Measurements from ENCODE around the gene ARSJ.
A peak's percentile ranks its signal among the peaks of the same experiment; 100 is the strongest.
"Not testable (repeated sequence)": the region's sequence is repeated elsewhere in the genome, so short reads cannot be mapped to it uniquely, and the experiment has no call there.

The ARSJ gene

DNA sequence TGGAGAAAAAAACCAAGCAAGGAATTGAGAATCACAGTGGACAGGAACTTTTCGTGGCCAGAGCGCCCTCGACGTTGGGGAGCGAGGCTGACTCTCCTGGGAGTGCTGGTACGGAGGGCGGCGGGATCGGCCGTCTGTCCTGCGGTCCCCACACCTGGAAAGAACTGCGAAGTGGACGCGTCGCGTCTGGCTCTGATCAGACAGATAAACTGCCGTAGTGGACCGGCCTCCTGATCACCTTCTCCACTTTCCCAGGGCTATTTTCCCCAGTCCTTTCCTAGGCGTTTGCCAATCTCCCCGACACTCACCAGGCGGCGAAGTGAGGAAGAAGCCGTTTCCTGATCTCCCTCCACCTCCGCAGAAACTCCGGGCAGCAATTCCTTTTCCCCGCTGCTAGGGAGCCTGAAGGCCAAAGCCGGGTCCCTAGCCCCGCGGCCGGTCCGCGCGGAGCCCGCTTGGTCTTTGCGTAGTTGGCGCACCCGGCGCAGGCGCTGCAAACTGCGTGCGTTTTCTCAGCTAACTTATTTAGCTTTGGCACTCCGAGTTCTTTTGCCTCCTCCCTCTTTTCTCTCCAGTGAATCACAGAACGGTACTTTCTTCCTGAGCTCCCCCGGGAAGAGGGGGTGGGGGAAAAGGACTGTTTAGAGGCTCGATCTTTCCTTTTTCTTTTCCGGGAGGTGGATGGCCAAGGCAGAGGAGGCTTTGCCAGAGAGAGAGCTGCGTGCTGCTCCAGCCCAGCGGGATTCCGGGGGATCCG is at the start of gene ARSJ:
Gene ARSJ (minus strand): TSS at position 500 of the 757 bp plus-strand sequence. CDS start 813 bp downstream, outside the sequence.
- no peak for DNase-seq (ENCODE audit: low spot score)

DNA sequence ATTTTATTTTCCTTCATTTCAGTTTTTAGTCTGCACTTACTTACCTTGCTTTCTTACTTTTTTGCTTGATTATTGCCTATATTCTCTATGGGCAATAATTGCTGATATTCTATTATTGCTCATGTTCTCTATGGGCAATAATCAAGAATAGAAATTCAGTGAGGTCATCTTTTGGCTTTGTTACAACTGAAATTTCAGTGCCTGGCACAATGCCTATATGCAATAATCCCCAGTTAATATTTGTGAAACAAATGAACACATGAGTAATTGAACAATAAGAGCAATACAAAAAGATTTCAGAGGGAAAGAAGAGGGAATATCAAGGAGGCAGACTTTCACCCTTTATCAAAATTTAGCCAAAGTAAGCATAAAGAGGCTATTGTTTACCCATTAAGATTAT is 48.6 kb upstream of the ARSJ start:
- DNase-seq (ENCODE audit: low spot score): no peak

DNA sequence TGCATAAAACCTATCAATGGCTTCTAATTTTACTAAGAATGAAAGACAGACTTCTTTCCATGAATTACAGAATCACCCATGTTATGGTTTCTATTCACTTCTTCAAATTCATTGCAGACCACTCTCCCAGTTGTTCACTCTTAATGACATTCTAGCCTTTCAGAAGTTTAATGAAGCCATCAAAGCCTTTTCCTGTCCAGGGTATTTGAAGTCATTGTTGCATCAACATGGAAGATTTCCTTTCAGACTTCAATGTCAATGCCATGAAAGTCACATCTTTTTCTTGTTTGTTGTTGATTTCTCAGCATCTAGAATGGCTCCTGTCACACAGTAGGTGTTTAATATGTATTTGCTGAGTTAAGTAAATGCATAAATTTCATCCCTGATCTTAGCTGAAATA is 48.1 kb upstream of the ARSJ start:
- DNase-seq (ENCODE audit: low spot score): no peak

DNA sequence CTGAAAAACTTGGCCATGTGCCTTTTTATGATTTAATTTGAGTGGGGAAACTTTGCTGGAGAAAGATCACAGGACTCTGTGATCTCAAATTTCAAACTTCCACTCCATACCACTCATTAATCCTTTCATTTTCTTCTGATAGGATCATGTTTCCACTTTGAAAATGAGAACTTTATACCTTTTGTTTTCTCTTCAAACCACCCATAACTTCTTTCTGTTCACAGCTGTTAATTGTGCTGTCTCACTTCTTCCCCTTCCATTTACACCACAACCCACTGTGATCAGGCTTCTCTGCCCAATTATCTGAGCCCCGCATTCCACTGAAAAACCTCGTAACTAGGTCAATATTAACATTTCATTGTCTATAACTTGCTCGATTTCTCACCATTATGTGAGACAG is 47.0 kb upstream of the ARSJ start:
- DNase-seq (ENCODE audit: low spot score): no peak

DNA sequence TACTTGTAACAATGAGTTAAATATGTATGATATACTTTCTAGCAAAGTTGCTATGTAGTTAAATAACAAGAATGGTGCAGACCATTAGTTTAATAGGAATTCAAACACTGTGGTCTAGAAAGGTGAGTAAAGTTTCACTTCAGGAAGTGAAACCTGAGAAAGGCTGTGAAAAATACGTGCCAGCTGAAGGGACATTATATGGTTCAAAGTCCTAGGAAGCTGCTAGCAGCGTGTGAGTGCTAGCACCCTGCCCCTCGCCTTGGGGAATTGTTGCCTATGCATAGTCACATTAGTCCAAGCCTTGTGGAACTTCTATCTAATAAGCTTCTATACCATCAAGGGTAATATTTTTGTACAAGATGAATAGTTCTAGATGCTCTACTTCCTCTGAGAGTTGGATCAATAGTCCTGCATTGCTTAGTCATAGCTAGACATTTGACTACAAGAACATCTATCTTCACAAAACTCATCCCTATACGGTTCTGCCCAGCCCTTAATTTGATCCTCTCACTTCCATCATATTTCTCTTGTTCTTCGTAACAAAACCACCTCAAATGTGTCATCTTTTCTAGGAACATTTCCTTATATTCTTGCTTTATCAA is 45.8 kb upstream of the ARSJ start:
- no peak for DNase-seq (ENCODE audit: low spot score)

DNA sequence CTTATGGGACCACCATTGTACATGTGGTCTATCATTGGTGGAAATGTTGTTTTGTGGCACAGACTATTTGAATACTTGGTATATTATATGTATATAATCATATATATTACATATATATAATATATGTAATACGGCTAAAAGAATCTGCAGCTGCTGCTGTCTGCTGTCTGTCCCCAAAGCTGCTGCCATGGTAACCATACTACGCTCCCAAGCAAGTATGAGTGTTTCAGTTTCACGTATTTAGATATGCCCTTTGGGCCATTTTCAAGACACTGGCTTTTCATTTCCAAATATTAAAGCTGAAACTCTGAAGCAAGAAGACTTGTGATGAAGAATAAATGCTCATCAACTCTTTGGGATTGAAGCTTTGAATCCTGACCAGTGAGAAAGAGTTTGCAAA is 42.0 kb upstream of the ARSJ start:
- no peak for DNase-seq (ENCODE audit: low spot score)

DNA sequence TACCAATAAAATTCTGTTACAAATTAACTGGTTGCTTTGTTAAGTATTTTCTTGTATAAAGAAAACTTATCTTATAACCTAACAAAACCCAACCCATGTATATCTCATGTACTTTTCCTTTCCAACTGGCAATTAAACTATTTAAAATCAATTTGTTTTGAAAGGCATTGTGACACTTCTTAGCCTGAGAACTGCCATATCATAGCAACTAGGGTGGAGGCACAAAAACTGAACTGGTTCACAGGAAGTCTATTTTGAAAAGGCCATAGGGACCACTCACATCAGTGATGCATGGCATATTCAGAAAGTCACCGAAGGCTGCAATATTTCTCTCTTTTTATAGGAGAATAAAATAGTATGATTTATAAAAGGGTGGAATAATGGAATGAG is 40.5 kb upstream of the ARSJ start:
- no peak for DNase-seq (ENCODE audit: low spot score)

DNA sequence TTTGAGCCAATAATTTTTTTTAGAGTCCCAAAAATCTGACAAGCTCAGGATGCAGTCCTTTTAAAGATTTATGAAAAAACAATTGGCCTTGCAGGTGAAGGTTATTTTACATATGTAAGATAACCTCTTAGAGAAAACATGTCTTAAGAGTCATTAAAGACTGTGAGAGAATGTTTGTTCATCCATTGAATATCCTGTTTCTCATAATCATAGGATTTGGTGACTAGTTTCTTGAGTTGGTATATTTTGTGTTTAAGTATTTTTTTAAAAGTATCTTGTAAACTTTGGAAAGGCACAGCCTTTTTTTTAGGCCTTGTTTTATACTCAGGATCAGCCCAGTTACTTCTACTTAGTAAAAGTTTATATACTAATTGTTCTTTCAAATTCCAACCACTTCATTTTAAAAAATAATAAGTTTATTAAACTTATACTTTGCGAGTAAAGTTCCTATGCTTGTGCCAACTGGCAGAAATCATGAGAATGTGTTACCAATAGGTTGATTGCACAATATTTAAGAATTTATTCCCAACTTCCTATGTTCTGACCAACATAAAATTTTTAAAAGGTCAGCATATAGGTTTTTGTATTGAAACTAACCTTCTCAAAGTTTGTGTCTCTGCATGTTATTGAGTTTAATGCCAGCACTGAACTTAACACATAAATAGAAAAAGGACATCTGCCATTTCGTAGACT is 40.0 kb upstream of the ARSJ start:
- DNase-seq (ENCODE audit: low spot score): no peak

DNA sequence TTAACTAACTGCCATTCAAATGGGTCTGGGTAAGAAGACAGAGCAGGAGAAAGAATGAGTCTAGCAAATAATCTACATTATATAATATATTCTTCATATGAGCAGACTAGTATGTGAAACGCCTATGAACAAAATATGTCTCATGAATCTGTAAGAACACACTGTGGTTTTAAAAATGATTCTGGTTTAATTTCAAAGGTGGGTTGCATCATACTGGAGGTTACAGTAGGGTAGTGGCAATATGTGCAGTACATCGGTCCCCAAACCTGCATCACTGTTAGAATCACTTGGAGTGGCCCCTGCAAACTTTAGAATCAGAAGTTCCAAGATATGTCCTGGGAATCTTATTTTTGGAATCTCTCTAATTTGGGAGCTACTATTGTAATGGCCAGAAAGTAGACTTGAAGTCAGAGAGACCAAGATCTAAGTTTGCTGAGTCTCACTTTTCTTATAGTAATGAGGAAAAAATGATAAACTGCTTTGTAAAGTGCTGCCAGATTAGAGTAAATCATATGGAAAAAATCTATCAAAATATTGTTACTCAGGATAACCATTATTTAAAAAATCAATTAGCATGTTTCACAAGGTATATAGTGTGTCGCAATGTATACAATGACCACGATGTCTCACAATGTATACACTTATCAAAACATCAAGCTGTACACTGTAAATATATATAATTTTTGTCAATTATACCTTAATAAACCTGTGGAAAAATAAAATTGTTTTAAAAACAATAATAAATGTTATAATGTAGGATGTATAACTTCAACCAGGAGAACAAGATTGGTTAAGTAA is 37.9 kb upstream of the ARSJ start:
- no peak for DNase-seq (ENCODE audit: low spot score)

DNA sequence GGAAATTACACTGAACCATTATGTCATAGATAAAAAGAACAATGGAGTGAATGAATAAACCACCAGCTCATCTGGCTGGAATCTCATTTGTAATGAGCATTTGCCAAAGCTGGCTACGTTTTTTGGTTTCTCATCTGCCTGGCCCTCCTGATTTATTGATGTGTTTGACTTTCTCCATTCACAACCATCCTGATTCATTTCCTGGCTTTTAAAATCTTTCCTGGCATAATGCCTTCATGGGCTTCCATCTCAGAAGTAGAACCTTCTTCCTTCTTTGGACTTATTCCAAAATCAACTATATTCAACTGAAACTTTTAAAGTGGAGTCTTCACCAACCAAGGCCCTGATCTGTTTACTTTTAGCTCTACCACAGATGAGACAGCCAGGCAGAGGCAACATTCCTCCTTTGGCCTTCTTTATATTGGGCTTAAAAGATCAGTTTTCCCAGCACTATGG is 36.0 kb upstream of the ARSJ start:
- no peak for DNase-seq (ENCODE audit: low spot score)

DNA sequence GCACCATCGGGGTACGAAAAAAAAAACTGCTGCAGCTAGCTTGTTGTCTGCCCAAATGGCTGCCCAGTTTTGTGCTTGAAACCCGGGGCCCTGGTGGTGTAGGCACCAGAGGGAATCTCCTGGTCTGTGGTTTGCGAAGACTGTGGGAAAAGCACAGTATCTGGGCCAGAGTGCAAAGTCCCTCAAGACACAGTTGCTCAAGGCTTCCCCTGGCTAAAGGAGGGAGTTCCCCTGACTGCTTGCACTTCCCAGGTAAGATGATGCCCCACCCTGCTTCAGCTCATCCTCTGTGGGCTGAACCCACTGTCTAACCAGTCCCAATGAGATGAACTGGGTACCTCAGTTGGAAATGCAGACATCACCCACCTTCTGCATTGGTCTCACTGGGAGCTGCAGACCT is 33.8 kb upstream of the ARSJ start:
- DNase-seq (ENCODE audit: low spot score): not testable (repeated sequence)

DNA sequence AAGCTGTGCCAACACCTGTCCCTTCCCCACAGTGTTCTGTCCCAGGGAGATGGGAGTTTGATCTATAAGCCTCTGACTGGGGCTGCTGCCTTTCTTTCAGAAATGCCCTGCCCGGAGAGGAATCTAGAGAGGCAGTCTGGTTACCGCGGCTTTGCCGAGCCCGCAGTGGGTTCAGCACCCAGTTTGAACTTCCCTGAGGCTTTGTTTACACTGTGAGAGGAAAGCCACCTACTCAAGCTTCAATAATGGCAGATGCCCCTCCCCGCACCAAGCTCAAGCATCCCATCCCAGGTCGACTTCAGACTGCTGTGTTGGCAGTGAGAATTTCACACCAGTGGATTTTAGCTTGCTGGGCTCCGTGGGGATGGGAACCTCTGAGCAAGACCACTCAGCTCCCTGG is 33.3 kb upstream of the ARSJ start:
- DNase-seq (ENCODE audit: low spot score): no peak

DNA sequence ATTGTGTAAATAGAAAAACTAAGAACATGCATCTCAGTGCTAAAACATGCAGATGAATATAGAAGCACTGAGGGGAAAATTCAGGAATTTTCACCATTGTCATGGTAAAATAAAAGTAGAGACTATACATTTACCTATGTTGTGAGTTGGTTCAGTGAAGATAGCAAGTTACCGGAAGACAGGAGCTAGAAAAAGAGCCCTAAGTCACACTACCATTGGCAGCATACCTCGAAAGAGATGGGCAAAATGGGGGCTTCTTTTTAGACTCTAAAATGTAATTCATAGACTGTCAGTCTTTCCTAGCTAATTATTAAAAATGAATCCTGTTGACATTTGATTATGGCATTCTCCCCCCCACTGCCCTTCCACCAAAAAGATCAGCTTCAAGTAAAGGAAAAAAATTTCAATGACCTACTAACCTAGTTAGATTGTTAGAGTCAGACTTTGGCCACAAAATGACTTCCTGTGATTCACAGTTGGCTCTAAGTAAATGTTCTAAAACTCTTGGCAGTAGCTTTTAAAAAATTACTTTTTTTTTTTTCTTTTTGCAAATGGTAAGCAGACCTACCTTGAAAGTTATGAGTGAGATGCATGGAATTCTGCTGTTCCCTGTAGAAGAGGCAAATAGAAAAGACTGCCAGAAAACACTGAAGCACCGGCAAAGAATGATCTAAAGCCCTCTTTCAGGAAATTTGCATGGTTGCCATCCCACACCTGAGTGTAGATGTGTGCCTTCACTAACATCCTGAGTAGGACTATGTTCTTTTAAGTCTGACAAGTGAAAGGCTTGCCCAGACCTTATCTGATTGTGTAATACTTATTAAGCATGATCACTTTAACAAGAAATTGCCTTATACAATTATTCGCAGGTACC is 26.4 kb upstream of the ARSJ start:
- DNase-seq (ENCODE audit: low spot score): peak; percentile 13

DNA sequence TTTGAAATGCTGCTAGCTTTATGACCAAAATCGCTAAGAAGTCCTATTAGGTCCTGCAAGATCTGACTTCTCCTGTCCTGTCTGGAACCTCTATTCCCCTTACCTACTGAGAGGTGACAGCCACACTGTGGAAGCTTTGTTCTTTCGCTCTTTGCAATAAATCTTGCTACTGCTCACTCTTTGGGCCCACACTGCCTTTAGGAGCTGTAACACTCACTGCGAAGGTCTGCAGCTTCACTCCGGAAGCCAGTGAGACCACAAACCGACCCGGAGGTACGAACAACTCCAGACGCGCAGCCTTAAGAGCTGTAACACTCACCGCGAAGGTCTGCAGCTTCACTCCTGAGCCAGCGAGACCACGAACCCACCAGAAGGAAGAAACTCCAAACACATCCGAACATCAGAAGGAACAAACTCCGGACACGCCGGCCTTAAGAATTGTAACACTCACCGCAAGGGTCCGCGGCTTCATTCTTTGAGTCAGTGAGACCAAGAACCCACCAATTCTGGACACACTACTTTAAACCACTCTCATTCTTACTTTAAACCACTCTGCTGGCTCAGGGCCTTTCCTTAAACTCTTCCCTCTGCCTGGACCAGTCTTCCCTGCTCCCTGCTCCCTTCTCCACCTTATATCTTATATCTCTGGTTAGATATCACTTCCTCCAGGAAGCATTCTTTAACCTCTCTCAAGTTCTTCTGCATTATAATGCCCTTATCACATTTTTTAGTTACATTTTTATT is 25.2 kb upstream of the ARSJ start:
- DNase-seq (ENCODE audit: low spot score): peak; percentile 16

DNA sequence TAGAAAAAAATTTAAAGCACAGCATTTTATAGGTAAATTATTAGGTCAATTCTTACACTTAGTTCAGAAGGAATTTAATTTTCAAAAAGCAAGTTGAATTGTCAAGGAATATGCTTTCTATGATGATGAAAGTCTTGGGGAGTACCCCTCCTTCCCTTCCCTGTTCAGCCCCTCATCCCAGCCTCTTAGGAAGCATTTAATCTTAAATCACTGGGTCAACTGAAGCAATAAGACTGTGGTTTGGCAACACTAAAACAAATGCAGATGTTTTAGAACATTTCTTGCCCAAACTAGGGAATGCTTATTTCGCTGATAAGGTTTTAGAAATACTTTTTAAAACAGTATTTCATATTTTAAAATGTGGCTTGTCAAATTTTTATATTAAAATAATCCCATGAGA is 19.1 kb upstream of the ARSJ start:
- DNase-seq (ENCODE audit: low spot score): no peak

DNA sequence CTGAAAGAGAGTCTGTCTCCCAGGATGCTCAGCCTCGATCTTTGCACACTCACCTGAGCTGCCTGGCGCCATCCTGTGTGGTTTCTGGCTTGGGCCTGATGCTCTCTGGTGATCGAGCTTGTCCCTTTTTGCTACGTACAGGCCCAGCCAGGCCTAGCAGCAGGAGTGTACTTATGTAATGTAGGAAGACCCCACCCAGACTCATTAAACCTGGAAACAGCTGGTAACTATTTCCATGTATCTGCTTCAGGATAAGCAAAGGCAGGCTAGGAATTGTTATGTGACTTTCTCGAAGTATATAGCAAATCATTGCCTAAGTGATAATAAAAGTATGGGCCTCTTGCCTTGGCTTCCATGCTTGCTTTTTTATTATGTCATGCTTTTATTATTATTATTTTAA is 18.6 kb upstream of the ARSJ start:
- no peak for DNase-seq (ENCODE audit: low spot score)

DNA sequence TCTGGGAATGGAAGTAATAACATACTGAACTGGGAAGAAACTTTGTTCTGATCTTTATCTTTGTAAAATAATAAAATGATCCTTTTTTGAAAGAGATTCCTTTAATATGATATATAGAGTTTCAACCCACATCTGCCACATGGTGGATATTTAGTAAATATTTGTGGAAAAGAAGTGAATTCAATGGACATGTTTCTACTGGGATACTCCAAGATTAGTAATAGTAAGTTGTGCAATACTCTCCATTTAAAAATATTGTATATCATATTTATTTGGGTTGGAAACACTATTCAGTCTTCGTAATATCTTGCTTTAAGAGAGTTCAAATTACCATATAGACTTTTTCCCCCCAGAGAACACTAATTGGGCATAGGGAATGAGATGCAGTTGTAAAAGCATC is 17.8 kb upstream of the ARSJ start:
- DNase-seq (ENCODE audit: low spot score): no peak

DNA sequence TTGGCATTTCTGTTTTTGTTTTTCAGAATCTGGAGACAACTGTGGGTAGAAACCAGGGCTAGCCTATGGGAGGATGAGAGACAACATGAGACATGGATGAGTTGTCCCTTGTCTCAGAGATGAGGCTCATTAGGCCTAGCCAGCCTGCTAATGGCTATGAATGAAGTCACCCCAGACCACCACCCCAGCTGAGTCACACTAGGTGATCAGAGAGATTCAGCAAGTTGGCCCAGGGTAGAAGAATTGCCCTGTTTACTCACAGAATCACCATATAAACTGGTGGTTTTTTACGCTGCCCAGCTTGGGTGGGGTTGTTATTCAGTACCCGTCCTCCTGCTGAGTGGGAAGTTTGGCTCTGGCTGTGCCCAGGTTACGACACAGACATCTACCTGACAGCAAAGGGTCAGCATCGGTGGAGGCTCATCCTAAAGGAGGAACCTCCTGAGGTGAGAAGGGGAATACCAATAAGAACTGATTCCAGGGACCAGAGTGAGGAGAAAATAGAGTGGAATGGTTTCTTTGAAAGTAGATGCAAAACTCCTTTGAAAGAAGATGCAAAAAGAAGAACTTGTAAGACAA is 17.2 kb upstream of the ARSJ start:
- no peak for DNase-seq (ENCODE audit: low spot score)

DNA sequence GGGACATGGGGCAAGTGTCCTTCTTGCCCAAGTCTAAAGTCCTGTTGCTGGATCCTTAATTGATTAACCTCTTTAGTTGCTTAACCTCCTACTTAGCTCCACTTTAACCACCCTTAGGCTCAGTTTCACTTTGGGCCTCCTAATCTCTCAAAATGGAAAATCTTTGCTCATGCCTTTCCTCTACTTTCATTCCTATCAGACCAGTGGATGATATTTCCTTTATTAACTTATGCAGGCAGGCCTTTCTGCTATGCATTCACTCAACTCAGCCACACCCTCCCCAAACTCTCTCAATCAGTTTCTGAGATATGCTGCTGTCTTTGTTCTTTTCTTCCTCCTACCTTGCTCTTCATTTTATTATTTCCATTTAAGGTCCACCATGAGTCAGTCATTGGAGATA is 14.4 kb upstream of the ARSJ start:
- no peak for DNase-seq (ENCODE audit: low spot score)

DNA sequence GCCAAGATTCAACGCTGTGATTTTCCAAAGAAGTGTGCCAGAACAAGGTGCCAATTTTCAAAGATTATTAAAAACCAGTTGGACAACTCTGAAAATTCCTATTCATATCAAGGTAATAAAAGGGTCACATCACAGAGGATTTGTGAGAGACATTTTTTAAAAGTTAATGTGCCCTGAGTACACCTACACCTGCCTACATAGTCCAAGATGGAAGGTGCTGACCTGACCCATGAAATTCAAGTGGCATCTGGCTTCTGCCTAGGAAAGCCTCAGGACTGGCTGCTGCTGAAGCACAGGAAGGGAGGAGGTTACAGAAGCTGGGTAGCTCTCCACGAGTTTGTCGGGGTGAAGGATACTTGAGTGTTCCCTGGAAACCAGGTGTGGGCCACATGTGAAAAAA is 11.4 kb upstream of the ARSJ start:
- DNase-seq (ENCODE audit: low spot score): no peak

Data from CD4-positive, alpha-beta T cell treated with Interleukin-2 at 100 ng/mL for 4 hours (primary cell).